Stimulated activated CD8-positive, alpha-beta memory T cell treated with anti-CD3 and anti-CD28 coated beads, Interleukin-7, amount 100 ng/mL, for 24 hours (primary cell): Measurements from ENCODE around the gene PLEKHG4.

Experiments used
- DNase-seq: peaks from one replicate; pipeline ENCODE4 v3.0.0-alpha.2; 2020; ENCODE audit warnings: low read depth

Gene PLEKHG4

GRCh38 chr16:67264866-67265265, 14.5 kb upstream of the PLEKHG4 start:
- DNase-seq: no peak

- DNase-seq: no peak
Measured at GRCh38 chr16:67265834-67266233, 13.5 kb upstream of the PLEKHG4 start.

DNA sequence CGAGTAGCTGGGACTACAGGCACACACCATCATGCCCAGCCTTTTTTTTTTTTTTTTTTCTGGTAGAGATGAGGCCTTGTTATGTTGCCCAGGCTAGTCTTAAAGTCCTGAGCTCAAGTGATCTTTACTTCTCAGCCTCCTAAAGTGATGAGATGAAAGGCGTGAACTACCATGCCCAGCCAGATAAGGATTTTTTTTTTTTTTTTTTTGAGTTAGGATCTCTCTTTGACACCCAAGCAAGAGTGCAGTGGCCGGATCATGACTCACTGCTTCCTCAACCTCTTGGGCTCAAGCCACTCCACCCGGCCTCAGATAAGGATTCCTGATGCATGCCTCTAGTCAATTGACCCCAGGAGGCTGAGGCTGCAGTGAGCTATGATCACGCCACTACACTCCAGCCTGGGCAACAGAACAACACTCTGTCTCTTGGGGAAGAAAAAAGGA, 11.2 kb upstream of the PLEKHG4 start:
- no peak for DNase-seq

DNA sequence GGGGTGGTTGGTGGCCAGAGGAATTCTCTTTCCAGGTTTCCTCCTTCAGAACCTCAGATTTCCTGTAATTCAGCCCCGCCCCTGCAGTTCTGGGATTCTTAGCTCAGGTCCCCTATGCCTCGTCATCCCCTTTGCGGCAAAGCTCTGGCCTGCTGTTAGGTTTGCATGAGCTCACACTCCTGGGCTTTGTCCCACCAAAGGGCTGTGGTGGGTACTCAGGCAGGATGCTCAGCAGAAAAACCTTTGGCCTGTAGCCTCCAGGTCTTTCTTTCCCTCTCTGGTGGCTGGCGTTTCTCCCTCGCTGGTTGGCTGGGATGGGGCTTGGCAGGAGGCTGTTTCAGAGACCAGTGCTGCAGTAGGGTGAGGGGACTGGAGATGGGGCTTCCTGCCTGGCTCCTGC, 9.6 kb upstream of the PLEKHG4 start:
- no peak for DNase-seq

DNA sequence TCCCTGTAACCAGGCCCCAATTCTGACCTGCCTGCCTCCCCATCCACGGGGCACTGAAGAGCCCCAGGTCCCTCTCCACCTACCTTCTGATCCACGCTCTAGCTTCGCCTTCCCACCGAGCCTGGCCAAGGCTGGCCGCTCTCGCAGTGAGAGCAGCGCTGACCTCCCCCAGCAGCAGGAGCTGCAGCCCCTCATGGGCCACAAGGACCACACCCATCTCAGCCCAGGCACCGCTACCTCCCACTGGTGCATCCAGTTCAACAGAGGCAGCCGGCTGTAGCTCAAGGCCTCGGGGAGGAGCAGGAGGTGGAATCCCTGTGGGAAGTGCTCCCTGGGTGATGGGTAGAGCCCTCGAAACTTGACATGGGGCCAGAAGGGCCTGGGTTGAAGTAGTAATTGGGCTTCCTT, 8.4 kb upstream of the PLEKHG4 start:
- DNase-seq: no peak

- DNase-seq: no peak
Measured at GRCh38 chr16:67271446-67271845, 7.9 kb upstream of the PLEKHG4 start.

DNA sequence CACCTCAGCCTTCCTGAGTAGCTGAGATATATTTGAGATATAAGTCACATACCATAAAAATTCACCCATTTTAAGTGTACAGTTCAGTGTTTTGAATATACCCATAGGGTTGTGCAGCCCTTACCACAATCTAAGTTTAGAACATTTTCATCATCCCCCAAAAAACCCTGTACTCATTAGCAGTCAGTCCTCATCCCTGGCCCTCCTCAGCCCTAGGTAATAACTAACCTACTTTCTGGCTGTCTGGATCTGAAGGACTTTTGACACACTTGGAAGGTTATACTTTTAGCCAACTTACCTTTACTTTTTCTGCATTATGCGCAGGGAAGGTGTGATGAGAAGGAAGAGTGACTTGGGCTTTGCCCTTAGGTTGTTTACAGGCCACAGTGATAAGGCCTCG, 4.0 kb upstream of the PLEKHG4 start:
- DNase-seq: no peak

GRCh38 chr16:67277294-67277998, 1.9 kb upstream of the PLEKHG4 start:
- no peak for DNase-seq

GRCh38 chr16:67277999-67278772, 1.1 kb upstream of the PLEKHG4 start:
- DNase-seq: no peak

GRCh38 chr16:67278773-67279295, 498 bp upstream of the PLEKHG4 start:
- DNase-seq: peak; percentile 19

GRCh38 chr16:67280090-67281015, 1.0 kb downstream of the PLEKHG4 start:
- DNase-seq: no peak

DNA sequence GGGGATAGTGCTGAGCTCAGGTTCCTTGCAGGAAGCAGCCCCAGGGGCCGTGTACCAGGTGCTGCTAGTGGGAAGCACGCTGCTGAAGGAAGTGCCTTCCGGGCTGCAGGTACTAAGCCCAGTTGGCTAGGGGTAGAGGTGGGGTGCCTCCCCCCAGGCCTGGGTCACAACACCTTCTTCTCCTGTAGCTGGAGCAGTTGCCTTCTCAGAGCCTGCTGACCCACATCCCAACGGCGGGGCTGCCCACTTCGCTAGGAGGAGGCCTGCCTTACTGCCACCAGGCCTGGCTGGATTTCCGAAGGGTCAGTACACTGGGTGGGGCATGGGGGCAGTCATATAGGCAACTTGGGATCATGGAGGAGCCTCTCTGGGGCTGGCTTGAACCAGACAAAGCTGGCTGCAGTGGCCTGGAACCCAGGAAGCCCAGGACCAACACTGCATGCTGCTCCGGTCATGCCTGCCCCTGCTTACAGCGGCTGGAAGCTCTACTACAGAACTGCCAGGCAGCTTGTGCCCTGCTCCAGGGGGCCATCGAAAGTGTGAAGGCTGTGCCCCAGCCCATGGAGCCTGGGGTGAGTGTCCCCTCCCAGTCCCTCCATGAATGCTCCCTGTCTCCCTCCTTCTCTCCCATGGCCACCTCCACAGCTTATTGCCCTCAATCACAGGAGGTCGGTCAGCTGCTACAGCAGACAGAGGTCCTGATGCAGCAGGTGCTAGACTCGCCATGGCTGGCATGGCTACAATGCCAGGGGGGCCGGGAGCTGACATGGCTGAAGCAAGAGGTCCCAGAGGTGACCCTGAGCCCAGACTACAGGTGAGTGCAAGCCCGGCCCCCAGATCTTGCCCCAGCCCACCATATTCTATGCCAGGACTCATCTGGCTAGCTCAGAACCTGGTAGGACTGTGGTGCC, 2.5 kb downstream of the PLEKHG4 start:
- no peak for DNase-seq

DNA sequence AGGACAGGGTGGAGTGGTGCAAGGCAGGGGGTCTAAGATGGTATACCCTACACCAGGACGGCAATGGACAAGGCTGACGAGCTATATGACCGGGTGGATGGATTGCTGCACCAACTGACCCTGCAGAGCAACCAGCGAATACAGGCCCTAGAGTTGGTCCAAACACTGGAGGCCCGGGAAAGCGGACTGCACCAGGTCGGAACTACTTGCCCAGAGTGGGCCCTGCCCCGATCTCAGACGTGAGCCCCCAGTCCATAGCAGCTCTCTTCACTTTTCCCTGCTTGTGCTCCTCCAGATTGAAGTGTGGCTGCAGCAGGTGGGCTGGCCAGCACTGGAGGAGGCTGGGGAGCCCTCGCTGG, 3.1 kb downstream of the PLEKHG4 start:
- DNase-seq: no peak

DNA sequence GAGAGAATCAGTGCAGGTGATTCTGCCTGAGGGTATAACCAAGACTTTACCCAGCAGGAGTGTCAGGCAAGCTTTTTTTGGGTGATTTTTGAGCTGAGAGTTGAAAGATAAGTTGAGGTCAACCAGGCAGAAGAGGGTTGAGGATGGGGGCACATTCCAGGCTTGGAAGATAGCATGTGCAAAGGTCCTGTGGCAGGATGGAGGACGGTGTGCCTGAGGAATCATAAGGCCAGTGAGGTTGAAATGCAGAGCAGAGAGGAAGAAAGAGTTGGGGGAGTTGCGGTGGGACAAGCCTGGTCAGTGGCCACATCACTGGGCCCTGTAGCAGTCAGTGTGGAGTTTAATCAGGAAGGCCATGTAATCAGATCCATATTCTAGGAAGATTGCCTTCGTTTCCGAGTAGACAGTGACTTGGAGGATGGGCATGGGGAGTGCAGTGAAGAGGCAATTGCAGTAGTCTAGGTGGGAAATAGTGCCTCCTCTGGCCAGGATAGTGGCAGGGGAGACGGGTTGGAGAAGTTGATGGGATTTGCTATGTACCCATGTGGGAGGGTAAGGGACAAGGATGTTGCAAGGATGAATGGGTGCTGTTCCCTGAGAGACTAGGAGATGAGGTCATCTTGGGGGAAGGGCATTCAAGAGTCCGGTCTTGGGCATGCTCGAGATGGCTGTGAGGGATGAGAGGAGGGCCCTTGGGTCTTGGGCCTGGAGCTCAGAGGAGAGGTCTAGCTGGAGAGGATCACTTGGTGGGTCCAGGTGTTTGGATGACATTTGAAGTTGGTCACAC, 3.9 kb downstream of the PLEKHG4 start:
- DNase-seq: no peak

DNA sequence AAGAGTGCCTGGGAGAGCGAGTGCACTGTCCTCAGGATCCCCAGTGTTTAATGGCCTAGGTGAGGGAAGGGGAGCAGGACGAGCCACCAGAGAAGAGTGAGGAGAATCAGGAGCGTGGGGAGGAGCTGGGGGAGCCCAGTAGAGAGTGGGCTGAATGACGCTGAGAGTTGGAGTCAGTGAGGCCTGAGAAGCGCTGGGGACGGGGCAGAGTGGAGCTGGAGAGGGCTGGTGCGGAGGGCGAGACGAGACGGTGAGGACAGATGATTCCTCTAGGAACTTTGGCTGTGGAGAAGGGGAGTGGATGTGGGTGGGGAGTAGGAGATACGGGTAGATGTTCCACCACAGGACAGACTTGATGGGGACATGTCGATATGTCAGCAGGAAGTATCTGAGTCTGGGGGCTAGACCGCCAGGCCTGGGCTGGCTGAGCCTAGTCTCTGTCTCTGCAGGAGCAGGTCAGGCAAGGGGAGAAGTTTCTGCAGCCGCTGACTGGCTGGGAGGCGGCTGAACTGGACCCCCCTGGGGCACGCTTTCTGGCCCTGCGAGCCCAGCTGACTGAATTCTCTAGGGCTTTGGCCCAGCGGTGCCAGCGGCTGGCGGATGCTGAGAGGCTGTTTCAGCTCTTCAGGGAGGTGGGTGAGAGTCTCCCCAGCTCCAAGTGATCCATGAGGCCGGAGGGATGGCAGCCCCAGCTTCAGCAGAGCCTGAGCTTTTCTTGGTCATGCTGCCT, 4.7 kb downstream of the PLEKHG4 start:
- no peak for DNase-seq

DNA sequence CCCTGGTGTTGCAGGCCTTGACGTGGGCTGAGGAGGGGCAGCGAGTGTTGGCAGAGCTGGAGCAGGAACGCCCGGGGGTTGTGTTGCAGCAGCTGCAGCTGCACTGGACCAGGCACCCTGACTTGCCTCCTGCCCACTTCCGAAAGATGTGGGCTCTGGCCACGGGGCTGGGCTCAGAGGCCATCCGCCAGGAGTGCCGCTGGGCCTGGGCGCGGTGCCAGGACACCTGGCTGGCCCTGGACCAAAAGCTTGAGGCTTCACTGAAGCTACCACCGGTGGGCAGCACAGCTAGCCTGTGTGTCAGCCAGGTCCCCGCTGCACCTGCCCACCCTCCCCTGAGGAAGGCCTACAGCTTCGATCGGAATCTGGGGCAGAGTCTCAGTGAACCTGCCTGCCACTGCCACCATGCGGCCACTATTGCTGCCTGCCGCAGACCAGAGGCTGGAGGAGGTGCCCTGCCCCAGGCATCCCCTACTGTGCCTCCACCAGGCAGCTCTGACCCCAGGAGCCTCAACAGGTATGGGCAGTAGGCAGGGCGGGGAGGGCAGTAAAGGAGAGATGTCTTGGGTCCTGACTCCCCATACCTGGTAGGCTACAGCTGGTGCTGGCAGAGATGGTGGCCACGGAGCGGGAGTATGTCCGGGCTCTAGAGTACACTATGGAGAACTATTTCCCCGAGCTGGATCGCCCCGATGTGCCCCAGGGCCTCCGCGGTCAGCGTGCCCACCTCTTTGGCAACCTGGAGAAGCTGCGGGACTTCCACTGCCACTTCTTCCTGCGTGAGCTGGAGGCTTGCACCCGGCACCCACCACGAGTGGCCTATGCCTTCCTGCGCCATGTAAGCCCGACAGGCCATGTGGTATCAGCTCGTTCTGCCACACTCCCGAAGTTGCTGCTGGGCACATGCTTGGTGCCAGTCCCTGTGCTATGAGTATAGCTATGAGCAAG, 5.6 kb downstream of the PLEKHG4 start:
- no peak for DNase-seq

DNA sequence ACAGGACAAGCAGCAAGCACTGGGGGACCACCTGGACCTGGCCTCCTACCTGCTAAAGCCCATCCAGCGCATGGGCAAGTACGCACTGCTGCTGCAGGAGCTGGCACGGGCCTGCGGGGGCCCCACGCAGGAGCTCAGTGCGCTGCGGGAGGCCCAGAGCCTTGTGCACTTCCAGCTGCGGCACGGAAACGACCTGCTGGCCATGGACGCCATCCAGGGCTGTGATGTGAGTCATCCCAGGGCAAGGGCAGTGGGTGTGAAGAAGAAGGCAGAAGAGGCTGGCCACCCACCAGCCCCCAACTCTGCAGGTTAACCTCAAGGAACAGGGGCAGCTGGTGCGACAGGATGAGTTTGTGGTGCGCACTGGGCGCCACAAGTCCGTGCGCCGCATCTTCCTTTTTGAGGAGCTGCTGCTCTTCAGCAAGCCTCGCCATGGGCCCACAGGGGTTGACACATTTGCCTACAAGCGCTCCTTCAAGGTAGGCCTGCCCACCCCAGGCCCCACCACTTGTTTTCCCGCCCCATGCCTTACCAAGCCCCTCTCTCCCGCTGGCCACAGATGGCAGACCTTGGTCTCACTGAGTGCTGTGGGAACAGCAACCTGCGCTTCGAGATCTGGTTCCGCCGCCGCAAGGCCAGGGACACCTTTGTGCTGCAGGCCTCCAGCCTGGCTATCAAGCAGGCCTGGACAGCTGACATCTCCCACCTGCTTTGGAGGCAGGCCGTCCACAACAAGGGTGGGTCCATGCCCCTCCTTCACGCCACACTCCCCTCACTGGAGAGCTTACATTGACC, 7.3 kb downstream of the PLEKHG4 start:
- DNase-seq: no peak

DNA sequence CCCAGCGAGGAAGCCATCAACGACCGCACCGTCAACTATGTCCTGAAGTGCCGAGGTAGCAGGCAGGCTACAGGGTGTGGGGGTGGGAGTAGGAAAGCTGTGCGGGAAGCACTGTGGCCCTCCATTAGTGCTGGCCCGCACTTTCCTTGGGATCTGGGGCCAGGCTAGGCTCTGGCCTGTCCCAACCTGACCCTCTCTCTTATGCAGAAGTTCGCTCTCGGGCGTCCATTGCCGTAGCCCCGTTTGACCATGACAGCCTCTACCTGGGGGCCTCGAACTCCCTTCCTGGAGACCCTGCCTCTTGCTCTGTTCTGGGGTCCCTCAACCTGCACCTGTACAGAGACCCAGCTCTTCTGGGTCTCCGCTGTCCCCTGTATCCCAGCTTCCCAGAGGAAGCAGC, 8.6 kb downstream of the PLEKHG4 start:
- DNase-seq: no peak
